K562 (cell line): ENCODE measurements around the gene AKAP13. TPM values are rescaled to one million over a fixed set of nuclear protein-coding genes. Genes with fewer than 3 reads are reported as not detected.

Experiments
- ATAC-seq: fragments of 200-7000 bp; cut with Tn5 transposase; 3 replicates; pipeline ENCODE4 v1.9.1; 2020; ENCODE audit warnings: moderate library complexity
- BruUV-seq: library from RNA; stranded (reverse); fragments of 400-500 nt; replicated peaks from 2 replicates; lab custom pipeline; 2021; lab: Mats Ljungman, UMichigan
- CTCF ChIA-PET: fragments of 300-600 bp; formaldehyde crosslinking; extraction: SDS; loops from one replicate; lab custom pipeline; 2021; ENCODE audit warnings: low intra/inter-chr PET ratio; lab: Yijun Ruan, JAX
- POLR2A ChIA-PET: fragments of 300-600, 350-650 bp; sonication (Branson Sonifier 250); formaldehyde crosslinking; extraction: SDS; loops from one replicate; lab custom pipeline; 2021; ENCODE audit warnings: antibody characterized with exemption, inconsistent platforms; lab: Yijun Ruan, JAX
- DNase-seq, 4 experiments: peaks; one replicate each; pipeline versions ENCODE4 v3.0.0 to v3.0.0-alpha.2; 2011 to 2018; ENCODE audit warnings: low spot score in 3 of 4, mixed read lengths in 3 of 4; ENCODE audit errors: extremely low read depth in 1 of 4
- FAIRE-seq: peaks from 2 replicates; lab custom pipeline; 2011; peaks lifted over from hg19 to GRCh38; lab: Jason Lieb, UNC
- H2AFZ ChIP-seq: 2 replicates; pipeline ENCODE4 v1.6.0; 2011; ENCODE audit warnings: low read depth, low read length, control low read depth, inconsistent platforms
- H3K27ac ChIP-seq: fragments of 200-600 bp; 3 replicates; pipeline ENCODE4 v1.8.0; 2011; ENCODE audit warnings: low read depth, mild to moderate bottlenecking, control low read depth, inconsistent platforms, low read length, moderate library complexity, mixed read lengths; ENCODE audit errors: extremely low read depth
- H3K27me3 ChIP-seq, 2 experiments: fragments of 300-600 bp in 1 of 2; 2 replicates in 1 of 2; 3 replicates in 1 of 2; pipeline versions ENCODE4 v1.6.0 to v1.8.0; 2011; ENCODE audit warnings: inconsistent platforms in 2 of 2, low read length in 2 of 2, mild to moderate bottlenecking in 1 of 2, mixed read lengths in 1 of 2, moderate library complexity in 1 of 2; ENCODE audit not compliant: control insufficient read depth in 2 of 2, insufficient read depth in 2 of 2
- H3K36me3 ChIP-seq: fragments of 300-600 bp; 3 replicates; pipeline ENCODE4 v1.8.0; 2011; ENCODE audit warnings: mild to moderate bottlenecking, low read length, inconsistent platforms; ENCODE audit not compliant: control insufficient read depth, insufficient read depth
- H3K4me1 ChIP-seq, 2 experiments: fragments of 200-600 bp in 1 of 2; replicated peaks in 1 of 2; 2 replicates in 1 of 2; 3 replicates in 1 of 2; pipeline versions ENCODE4 v1.5.1 to v1.8.0; 2011; ENCODE audit warnings: inconsistent platforms in 2 of 2, low read length in 2 of 2, mild to moderate bottlenecking in 1 of 2, mixed read lengths in 1 of 2, moderate library complexity in 1 of 2; ENCODE audit not compliant: control insufficient read depth in 2 of 2, insufficient read depth in 2 of 2
- H3K4me2 ChIP-seq: 2 replicates; pipeline ENCODE4 v1.6.1; 2011; ENCODE audit warnings: low read length, control low read depth, inconsistent platforms, mixed read lengths; ENCODE audit not compliant: insufficient read depth
- H3K4me3 ChIP-seq: fragments of 200-600 bp; sonication (generic), shearing (Covaris generic); 2 replicates; pipeline ENCODE4 v1.5.1; 2016; ENCODE audit warnings: control low read depth, inconsistent platforms
- H3K79me2 ChIP-seq: fragments of 200-600 bp; 3 replicates; pipeline ENCODE4 v1.8.0; 2011; ENCODE audit warnings: low read length, inconsistent platforms; ENCODE audit not compliant: control insufficient read depth, insufficient read depth
- H3K9ac ChIP-seq, 2 experiments: 2 replicates each; pipeline versions ENCODE4 v1.6.0 to v1.6.1; 2011; ENCODE audit warnings: low read depth in 2 of 2, low read length in 2 of 2, control low read depth in 1 of 2, inconsistent platforms in 1 of 2, mild to moderate bottlenecking in 1 of 2, mixed read lengths in 1 of 2; ENCODE audit not compliant: insufficient read depth in 1 of 2
- H3K9me1 ChIP-seq: one replicate; pipeline ENCODE4 v1.6.0; 2011; ENCODE audit warnings: inconsistent platforms, mild to moderate bottlenecking, low read length, moderate library complexity; ENCODE audit not compliant: control insufficient read depth, insufficient read depth
- H3K9me3 ChIP-seq: replicated peaks from 2 replicates; pipeline ENCODE4 v1.5.1; 2011; ENCODE audit warnings: low read depth, low read length, inconsistent platforms; ENCODE audit not compliant: control insufficient read depth, insufficient read depth
- H4K20me1 ChIP-seq: replicated peaks from 2 replicates; pipeline ENCODE4 v1.6.1; 2011; ENCODE audit warnings: low read length, inconsistent platforms, mixed read lengths; ENCODE audit not compliant: control insufficient read depth, insufficient read depth
- CHAMP1 ChIP-seq: fragments of 450-650 bp; IDR thresholded peaks from 2 replicates; pipeline ENCODE4 v1.6.1; 2016; ENCODE audit warnings: mild to moderate bottlenecking
- CREB3L1 ChIP-seq: fragments of 450-650 bp; IDR thresholded peaks from 2 replicates; pipeline ENCODE4 v1.6.1; 2014; ENCODE audit warnings: low read depth, mild to moderate bottlenecking, moderate library complexity, borderline replicate concordance
- ETS1 ChIP-seq: conservative IDR thresholded peaks from 2 replicates; pipeline ENCODE4 v1.6.1; 2011; ENCODE audit warnings: low read depth, mild to moderate bottlenecking, low read length; ENCODE audit not compliant: control insufficient read depth
- EZH2 ChIP-seq: IDR thresholded peaks from 2 replicates; pipeline ENCODE4 v1.6.1; 2012; ENCODE audit warnings: low read depth, mild to moderate bottlenecking, inconsistent platforms, low read length, borderline replicate concordance
- HNRNPUL1 ChIP-seq: fragments of 200-400 bp; formaldehyde crosslinking; IDR thresholded peaks from 2 replicates; pipeline ENCODE4 v1.6.1; 2017; ENCODE audit warnings: low read length
- KDM1A ChIP-seq, 2 experiments: fragments of 450-650 bp; IDR thresholded peaks; 2 replicates each; pipeline ENCODE4 v1.6.1; 2016; ENCODE audit warnings: mild to moderate bottlenecking in 2 of 2
- NFRKB ChIP-seq: fragments of 450-650 bp; IDR thresholded peaks from 2 replicates; pipeline ENCODE4 v1.6.1; 2016; ENCODE audit warnings: low read depth
- RBM25 ChIP-seq: fragments of 200-400 bp; formaldehyde crosslinking; IDR thresholded peaks from 2 replicates; pipeline ENCODE4 v1.6.1; 2018; ENCODE audit warnings: low read length, low read depth, moderate library complexity; ENCODE audit not compliant: severe bottlenecking
- TEAD2 ChIP-seq: fragments of 450-650 bp; IDR thresholded peaks from 2 replicates; pipeline ENCODE4 v1.6.1; 2016; ENCODE audit warnings: missing genetic modification characterization, control low read depth, missing compliant biosample characterization
- ZNF124 ChIP-seq: sonication (generic); formaldehyde crosslinking; IDR thresholded peaks from 2 replicates; pipeline ENCODE4 v1.8.1; 2022; ENCODE audit warnings: missing genetic modification reagents
- ZNF655 ChIP-seq: fragments of 250-450 bp; sonication (Bioruptor Pico); IDR thresholded peaks from 2 replicates; pipeline ENCODE4 v1.5.0; 2021
- WGBS: fragments of 100-300 bp; shearing (Covaris generic); methylation state at CpG from one replicate; pipeline ENCODE4 v1.1.6; 2016; ENCODE audit warnings: low coverage, mixed read lengths; ENCODE audit not compliant: insufficient coverage; ENCODE audit errors: missing lambda C conversion rate; 5-methylcytosine and 5-hydroxymethylcytosine counted together
- in situ Hi-C: fragments of 300-500 bp; cut with MboI; formaldehyde crosslinking; loops from 4 replicates; pipeline ENCODE4 v1.15.0; 2018; ENCODE audit warnings: inconsistent platforms, mixed read lengths
- intact Hi-C: fragments of 100-400 bp; cut with micrococcal nuclease; formaldehyde crosslinking; loops from 2 replicates; pipeline ENCODE4 v1.14.2; 2022
- polyA plus RNA-seq, 8 experiments: library from polyadenylated mRNA; depleted of rRNA in 4 of 8; stranded (reverse) in 5 of 8; unstranded in 3 of 8; fragments of >200 nt; fragmentation: Nextera tagmentation in 2 of 8; fragmentation: Illumina TruSeq in 1 of 8; extraction: Ambion mirVana in 2 of 8; extraction: Trizol in 1 of 8; gene quantifications; 2 replicates each; pipeline versions ENCODE4 v1.2.1 to v1.2.3, GENCODE V29; 2011 to 2014; ENCODE audit warnings: inconsistent platforms in 1 of 8, missing spikeins in 1 of 8
- total RNA-seq, 7 experiments: library from RNA; depleted of rRNA in 6 of 7; stranded (reverse); fragments of >200 nt in 6 of 7; fragmentation: Illumina TruSeq in 2 of 7; extraction: Trizol in 2 of 7; gene quantifications; 2 replicates each; pipeline versions ENCODE4 v1.2.1 to v1.2.3, GENCODE V29; 2011 to 2021; ENCODE audit warnings: low replicate concordance in 1 of 7

The AKAP13 gene
- total and polyA plus RNA-seq, 9 of the 15 experiments (the other 6 are each of a cell fraction or from before 2014, with no cell fraction given): 0.03 to 1.7 (median 0.42) TPM

GRCh38 chr15:85749261-85750151 is 369.1 kb downstream of the AKAP13 start (continued):
- no peak for TF ChIP-seq CREB3L1

GRCh38 chr15:85750319-85751290 is 370.2 kb downstream of the AKAP13 start:
- no peaks in the 10 kb centered on the region; the same call in 1 of the 2 replicates for H4K20me1 ChIP-seq
- in situ Hi-C loops: no loop called here
- H3K4me2 ChIP-seq: no peak overlapping the region
- peaks cover 20 to 59% of the 10 kb centered on the region in 2 experiments; a peak in 4 of 5 replicates for H3K27me3 ChIP-seq
- no peak for DNase-seq
- ChIA-PET POLR2A (no interaction called here), CTCF (no interaction called here)
- FAIRE-seq: no peak
- no peaks in the 10 kb centered on the region for H3K36me3 ChIP-seq
- H3K4me1 ChIP-seq: no peaks in the 10 kb centered on the region
- H3K4me3 ChIP-seq: no peak overlapping the region
- intact Hi-C loops: no loop called here
- no peak overlapping the region for H2AFZ ChIP-seq
- H3K9me1 ChIP-seq: no peaks in the 10 kb centered on the region
- 3% methylated on average over 22 of the region's 27 CpGs for WGBS
- ATAC-seq: no peak
- no peaks in the 10 kb centered on the region for H3K79me2 ChIP-seq
- no peak overlapping the region for H3K9ac ChIP-seq
- BruUV-seq: no TSS peak
- no peaks in the 10 kb centered on the region for H3K9me3 ChIP-seq
- H3K27ac ChIP-seq: no peak overlapping the region
- TF ChIP-seq ZNF655: no peak
- no peak for TF ChIP-seq KDM1A (IDR thresholded peaks at IDR 0.05)
- no peak for TF ChIP-seq HNRNPUL1
- TF ChIP-seq ETS1: no peak
- TF ChIP-seq CHAMP1: no peak
- TF ChIP-seq ZNF124: no peak
- TF ChIP-seq RBM25: no peak
- TF ChIP-seq TEAD2 (tag): no peak
- TF ChIP-seq EZH2: no peak
- no peak for TF ChIP-seq NFRKB
